ENCODE data around the gene EPS8L2. TPM values are rescaled to one million over a fixed set of nuclear protein-coding genes. Genes with fewer than 3 reads are reported as not detected.

Gene EPS8L2
- total RNA-seq, 1 experiment from 2014 or later, result 119 TPM

GRCh38 chr11:761526-762108, 55.6 kb downstream of the EPS8L2 start:
- no peaks in the 10 kb centered on the region for H3K9me3 Mint-ChIP-seq (ENCODE audit: unreplicated experiment)
- peak overlapping the region; percentile 93 for H3K27ac Mint-ChIP-seq (ENCODE audit: low read depth, unreplicated experiment)
- ChIA-PET CTCF (interaction anchor here (0.6 to 1.1 kb wide), 6 partner anchors 14 to 321 kb away, joined by 3 to 7 read pairs (median 4); no protein-coding TSS in a partner anchor), POLR2A (interaction anchor here (0.6 to 7.7 kb wide), 9 partner anchors 13 to 202 kb away, joined by 3 to 125 read pairs (median 10); partner anchors contain the start of genes DEAF1, PNPLA2, TALDO1 and TMEM80)
- intact Hi-C loops (cut with micrococcal nuclease), result loop anchor here (1.0 to 5.0 kb wide), 4 partner anchors 33 to 99 kb away; partner anchors contain the start of gene SLC25A22
- H3K4me3 Mint-ChIP-seq (ENCODE audit: unreplicated experiment), result no peak overlapping the region
- H3K36me3 Mint-ChIP-seq (ENCODE audit: insufficient read depth, unreplicated experiment), result peaks cover 99% of the 10 kb centered on the region
- no peak for DNase-seq (ENCODE audit: unreplicated experiment)
- no peaks in the 10 kb centered on the region for H3K27me3 Mint-ChIP-seq (ENCODE audit: insufficient read depth, unreplicated experiment)
- BruUV-seq (replicated peaks), result no TSS peak
- TF ChIP-seq, protein P1, sequence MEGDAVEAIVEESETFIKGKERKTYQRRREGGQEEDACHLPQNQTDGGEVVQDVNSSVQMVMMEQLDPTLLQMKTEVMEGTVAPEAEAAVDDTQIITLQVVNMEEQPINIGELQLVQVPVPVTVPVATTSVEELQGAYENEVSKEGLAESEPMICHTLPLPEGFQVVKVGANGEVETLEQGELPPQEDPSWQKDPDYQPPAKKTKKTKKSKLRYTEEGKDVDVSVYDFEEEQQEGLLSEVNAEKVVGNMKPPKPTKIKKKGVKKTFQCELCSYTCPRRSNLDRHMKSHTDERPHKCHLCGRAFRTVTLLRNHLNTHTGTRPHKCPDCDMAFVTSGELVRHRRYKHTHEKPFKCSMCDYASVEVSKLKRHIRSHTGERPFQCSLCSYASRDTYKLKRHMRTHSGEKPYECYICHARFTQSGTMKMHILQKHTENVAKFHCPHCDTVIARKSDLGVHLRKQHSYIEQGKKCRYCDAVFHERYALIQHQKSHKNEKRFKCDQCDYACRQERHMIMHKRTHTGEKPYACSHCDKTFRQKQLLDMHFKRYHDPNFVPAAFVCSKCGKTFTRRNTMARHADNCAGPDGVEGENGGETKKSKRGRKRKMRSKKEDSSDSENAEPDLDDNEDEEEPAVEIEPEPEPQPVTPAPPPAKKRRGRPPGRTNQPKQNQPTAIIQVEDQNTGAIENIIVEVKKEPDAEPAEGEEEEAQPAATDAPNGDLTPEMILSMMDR (IDR thresholded peaks at IDR 0.05; ENCODE audit: unreplicated experiment), result no peak
- peaks cover 16% of the 10 kb centered on the region for H3K4me1 Mint-ChIP-seq (ENCODE audit: insufficient read depth, unreplicated experiment)

DNA sequence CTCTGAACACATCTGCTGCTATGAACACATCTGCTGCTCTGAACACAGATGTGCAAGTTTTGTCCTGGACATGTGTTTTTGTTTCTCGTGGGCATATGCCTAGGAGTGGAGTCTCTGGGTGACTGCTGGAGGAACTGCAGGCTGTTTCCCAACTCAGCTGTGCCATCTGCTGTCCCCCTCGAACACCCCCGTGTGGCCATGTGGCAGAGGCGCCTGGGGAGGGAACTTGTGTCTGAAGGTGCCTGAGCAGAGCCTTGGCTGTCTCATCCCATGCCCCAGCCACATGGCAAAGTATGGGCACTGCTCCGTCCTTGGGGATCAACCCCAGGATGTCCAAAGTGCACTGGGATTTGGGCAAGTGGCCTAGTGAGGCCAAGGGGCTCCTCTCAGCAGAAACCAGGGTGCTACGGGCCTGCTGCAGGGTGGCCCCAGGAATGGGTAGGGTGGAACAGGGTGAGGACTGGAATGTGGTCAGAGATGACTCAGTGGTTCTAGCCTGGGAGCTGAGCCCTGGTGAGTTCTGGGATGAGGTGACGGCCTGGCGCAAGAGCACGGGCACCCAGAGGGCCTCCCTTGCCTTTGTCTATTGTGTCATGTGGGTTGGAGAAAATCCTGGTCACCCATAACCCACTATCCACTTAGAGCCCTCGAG, 56.5 kb downstream of the EPS8L2 start:
- intact Hi-C loops (cut with micrococcal nuclease), result loop anchor here (1.0 to 5.0 kb wide), 4 partner anchors 34 to 100 kb away; partner anchors contain the start of gene SLC25A22
- Mint-ChIP-seq H3K4me3 (ENCODE audit: unreplicated experiment) (peak overlapping the region; percentile 59), H3K36me3 (ENCODE audit: insufficient read depth, unreplicated experiment) (peaks cover 95% of the 10 kb centered on the region), H3K27me3 (ENCODE audit: insufficient read depth, unreplicated experiment) (no peaks in the 10 kb centered on the region), H3K27ac (ENCODE audit: low read depth, unreplicated experiment) (peak overlapping the region; percentile 93), H3K4me1 (ENCODE audit: insufficient read depth, unreplicated experiment) (peaks cover 16% of the 10 kb centered on the region), H3K9me3 (ENCODE audit: unreplicated experiment) (no peaks in the 10 kb centered on the region)
- DNase-seq (ENCODE audit: unreplicated experiment), result peak; percentile 96
- ChIA-PET POLR2A (interaction anchor here (0.5 to 7.7 kb wide), 22 partner anchors 9 to 504 kb away, joined by 3 to 125 read pairs (median 5); partner anchors contain the start of genes DEAF1, GATD1, PHRF1 and PIDD1), CTCF (interaction anchor here (0.7 to 1.1 kb wide), 5 partner anchors 15 to 105 kb away, joined by 3 to 8 read pairs (median 3); no protein-coding TSS in a partner anchor)
- no TSS peak for BruUV-seq (replicated peaks)
- TF ChIP-seq, protein P1 (IDR thresholded peaks at IDR 0.05; ENCODE audit: unreplicated experiment), result peak; percentile 32

- Mint-ChIP-seq H3K9me3 (ENCODE audit: unreplicated experiment) (no peaks in the 10 kb centered on the region), H3K27ac (ENCODE audit: low read depth, unreplicated experiment) (peak overlapping the region; percentile 93), H3K4me1 (ENCODE audit: insufficient read depth, unreplicated experiment) (peaks cover 16% of the 10 kb centered on the region), H3K36me3 (ENCODE audit: insufficient read depth, unreplicated experiment) (peaks cover 95% of the 10 kb centered on the region), H3K4me3 (ENCODE audit: unreplicated experiment) (peak overlapping the region; percentile 59), H3K27me3 (ENCODE audit: insufficient read depth, unreplicated experiment) (no peaks in the 10 kb centered on the region)
- TF ChIP-seq, protein P1 (IDR thresholded peaks at IDR 0.05; ENCODE audit: unreplicated experiment), result no peak
- intact Hi-C loops (cut with micrococcal nuclease), result loop anchor here (2.0 to 5.0 kb wide), 2 partner anchors 34 kb away; partner anchors contain the start of gene SLC25A22
- no TSS peak for BruUV-seq (replicated peaks)
- ChIA-PET POLR2A (interaction anchor here (0.5 to 7.7 kb wide), 24 partner anchors 9 to 505 kb away, joined by 3 to 125 read pairs (median 5); partner anchors contain the start of genes CD151, DEAF1, GATD1 and PHRF1), CTCF (interaction anchor here (0.8 to 1.1 kb wide), 3 partner anchors 15 to 65 kb away, joined by 3 to 8 read pairs (median 3); no protein-coding TSS in a partner anchor)
- DNase-seq (ENCODE audit: unreplicated experiment), result peak; percentile 67
Observed at GRCh38 chr11:763073-763463, 57.0 kb downstream of the EPS8L2 start.
